Right renal cortex interstitium (tissue), 3 donors: ENCODE data around the gene IFT88. TPM values are rescaled to one million over a fixed set of nuclear protein-coding genes. Genes with fewer than 3 reads are reported as not detected.

Experiments
- DNase-seq, 3 donors: peaks; one replicate each; pipeline ENCODE4 v3.0.0-alpha.2; 2013; ENCODE audit warnings: low read depth in 3 of 3, low spot score in 2 of 3
- polyA plus RNA-seq, 3 donors: library from polyadenylated mRNA; unstranded; fragments of 120-200 nt; gene quantifications; one replicate each; pipeline ENCODE4 v1.2.1, GENCODE V29; 2013; ENCODE audit not compliant: insufficient read length in 3 of 3

Gene IFT88
- polyA plus RNA-seq, 3 donors, result 39.1 to 41.4 (median 39.5) TPM

DNA sequence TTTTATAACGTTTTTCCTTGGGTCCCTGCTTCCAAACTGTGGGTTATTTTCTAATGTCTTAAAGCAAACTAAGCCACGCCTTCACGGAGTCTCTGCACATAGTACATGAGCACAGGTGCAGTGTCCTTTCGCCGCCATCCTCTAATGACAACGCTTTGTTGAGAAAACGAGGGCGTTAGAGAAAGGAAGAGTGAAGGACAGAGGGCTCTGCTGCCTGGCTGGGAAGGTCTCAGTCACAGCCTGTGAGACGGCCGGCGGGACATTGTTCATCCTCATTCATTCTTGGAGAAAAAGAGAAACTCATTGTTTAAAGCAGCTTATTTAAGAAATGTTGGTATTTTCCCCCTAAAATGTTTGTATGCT is 146.0 kb downstream of the IFT88 start:
- no peak for DNase-seq

DNA sequence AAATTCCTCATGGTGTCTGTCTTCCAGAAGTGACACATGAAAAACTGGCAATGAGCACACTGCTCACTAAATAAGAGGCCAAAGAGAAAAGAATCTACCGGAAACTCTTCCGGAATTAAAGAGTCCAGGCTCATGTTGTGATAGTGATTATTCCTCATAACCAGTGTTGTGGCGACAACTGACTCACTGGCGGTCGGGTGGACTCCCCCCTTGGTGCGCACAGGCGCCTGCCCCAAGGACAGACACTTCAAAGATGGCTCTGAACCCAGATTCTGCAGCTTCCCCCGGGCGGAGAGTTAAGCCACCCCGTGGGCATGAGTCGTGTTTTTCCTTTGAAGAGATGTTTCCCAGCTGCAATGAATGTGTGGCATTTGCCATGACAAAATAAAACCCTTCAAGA is 146.8 kb downstream of the IFT88 start:
- no peak for DNase-seq

DNA sequence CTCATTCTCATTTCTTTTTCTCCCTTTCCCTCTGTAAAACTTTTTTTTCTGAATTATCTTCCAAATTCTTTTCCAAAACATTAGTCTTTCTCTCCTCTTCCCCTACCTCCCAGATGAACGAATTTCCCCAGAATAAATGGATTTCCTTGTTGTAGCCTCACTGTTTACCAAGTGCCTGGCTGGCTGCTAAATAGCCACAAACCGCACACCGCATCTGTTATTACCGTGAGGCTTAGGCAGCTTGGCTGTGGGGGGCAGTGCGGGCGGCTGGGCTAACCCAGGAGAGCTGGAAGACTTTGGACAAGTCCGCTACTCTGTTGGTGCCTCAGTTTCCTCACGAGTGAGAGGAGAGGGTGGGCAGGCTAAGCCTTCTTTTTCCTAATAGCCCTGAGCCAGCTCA is 147.2 kb downstream of the IFT88 start:
- no peak for DNase-seq

DNA sequence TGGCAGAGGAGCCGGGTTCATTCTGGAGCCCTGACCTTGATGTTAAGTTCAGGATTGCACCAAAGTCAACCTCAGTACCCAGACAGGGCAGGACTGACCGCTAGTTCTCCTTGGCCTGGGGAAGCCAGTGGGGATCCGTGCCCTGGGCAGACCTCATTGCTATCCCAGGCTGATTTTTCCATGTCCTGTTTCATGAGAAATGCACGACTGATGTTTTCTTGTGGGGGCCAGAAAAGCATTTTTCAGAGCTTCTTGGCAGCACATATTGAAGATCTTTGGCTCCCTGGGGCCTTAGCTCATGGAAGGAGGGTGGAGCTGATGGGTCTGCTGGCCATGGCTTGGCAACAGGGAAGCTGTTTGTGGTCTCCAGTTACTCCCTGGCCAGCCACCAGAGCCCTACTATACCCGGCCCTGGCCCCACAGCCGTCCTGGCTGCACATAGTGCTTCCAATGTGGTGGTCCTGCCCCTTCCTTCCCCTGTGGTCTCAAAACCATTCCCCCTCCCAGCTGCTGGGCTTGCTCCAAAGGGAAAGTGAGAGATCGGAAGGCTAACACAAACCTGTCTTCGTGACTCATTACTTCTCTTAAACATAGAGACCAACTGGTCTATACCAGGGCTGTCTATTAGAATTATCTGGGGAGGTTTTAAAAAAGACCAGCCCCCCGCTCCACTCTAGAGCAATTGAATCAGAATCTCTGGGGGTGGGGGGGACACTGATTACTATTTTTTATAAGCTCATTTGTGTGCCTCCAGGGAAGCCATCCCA is 147.8 kb downstream of the IFT88 start:
- no peak for DNase-seq

DNA sequence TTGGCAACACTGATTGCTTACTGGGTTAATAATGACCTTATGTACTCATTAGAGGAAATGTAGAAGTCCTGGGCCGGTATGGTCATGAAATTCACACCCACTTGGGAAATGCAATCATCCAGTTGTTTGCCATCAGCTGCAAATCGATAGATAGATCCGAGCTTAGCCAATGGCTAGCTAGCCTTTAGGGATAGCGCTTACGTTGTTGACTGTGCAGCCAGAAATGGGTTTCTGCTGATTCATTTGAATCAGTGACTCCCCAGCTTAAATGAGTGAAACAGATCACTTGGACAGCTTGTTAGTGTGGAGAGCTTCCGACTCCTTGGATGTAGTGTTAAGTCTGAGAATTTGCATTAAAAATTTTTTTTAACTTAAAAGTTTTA is 148.4 kb downstream of the IFT88 start:
- no peak for DNase-seq

DNA sequence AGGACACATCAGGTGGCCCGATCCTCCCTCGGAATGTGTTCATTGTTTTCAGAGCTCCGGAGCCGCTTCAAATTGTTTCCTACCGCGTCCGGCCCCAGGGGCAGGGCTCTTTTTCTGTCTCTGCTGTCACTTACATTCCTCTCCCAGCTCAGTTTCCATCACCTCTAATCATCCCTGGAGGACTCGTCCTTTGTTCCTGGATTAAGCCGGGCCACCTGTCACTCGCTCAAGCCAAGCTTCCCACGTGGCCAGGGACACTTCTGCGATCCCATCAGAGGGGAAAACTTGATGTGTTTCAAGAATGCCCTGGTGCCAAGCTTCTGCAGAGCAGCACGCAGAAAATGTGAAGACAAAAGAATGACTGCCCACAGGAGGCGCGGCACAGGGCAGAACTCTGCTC is 150.0 kb downstream of the IFT88 start:
- no peak for DNase-seq

DNA sequence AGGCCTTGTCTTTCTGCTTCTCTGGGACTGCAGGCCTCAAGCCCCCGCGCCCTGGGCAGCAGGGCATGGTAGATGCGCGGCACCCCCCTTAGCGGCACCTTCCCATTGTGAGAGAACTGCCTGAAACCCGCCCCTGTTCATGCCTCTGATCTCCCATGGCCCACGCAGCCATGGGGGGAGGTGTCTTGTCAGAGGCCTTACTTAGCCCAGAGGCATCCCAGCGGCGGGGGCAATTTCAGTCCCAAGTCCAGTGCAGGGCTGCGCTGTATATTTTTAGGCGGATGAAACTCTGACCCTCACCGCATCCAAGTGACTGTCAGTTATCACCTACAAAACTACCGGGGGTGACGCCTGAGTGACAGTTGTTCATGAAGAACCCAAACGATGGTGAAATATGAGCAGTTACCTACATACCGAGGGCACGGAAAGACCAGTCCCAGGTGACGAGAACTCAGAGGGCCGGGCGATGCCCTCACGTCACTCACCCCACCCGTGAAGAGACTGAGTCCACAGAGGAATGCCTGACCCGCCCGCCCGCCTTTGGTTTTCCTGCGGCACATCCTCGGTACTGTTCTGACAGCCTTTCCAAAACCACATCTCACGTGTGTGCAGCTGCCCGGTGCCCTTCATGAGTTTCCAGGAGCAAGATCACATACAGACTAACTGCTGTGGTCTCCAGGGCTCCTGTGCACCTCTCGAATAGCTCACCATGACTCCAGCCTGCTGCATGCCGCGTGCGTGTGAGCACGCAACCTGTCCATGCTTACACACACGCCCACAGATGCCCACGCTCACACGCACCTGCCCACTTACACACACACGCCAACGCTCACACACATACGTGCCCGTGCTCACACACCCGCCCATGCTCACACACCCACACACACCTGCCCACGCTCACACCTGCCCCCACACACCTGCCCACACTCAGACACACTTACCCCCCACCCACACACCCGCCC is 150.9 kb downstream of the IFT88 start:
- DNase-seq, result no peak

DNA sequence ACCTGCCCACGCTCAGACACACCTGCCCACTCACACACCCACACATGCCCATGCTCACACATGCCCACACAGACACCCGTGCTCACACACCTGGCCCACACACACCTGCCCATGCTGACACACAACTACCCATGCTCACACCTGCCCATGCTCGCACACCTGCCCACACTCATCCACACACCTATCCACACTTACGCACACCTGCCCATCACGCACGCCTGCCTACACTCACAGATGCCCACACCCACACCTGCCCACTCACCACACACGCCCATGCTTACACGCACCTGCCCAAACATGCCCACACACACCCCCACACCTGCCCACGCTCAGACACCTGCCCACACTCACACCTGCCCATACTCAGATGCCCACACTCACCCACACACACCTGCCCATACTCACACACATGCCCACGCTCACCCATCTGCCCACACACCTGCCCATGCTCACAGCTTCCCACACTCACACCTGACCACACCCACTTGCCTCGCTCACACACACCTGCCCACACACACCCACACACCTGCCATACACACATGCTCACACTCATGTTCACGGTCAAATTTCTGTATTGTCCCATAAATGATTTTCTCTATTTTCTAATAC is 152.1 kb downstream of the IFT88 start:
- DNase-seq, result no peak

DNA sequence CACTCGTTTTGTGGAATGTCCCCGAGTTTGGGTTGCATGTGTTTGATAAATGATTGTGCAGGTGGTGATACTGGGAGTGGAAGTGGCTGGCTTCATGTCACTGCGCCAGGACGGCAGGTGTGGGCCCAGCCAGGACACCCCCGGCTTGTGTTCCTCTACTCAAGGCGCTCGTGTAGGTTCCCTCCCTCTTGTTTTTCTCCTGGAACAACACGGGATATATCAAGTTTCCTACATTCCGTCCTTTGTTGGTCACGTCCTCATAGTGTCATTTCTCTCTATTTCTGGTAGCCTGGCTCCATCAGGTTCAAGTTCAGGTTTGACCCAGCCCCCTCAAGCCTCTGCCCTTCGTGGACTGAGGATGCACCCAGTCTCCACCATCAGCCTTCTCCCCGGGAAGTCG is 152.8 kb downstream of the IFT88 start:
- no peak for DNase-seq

DNA sequence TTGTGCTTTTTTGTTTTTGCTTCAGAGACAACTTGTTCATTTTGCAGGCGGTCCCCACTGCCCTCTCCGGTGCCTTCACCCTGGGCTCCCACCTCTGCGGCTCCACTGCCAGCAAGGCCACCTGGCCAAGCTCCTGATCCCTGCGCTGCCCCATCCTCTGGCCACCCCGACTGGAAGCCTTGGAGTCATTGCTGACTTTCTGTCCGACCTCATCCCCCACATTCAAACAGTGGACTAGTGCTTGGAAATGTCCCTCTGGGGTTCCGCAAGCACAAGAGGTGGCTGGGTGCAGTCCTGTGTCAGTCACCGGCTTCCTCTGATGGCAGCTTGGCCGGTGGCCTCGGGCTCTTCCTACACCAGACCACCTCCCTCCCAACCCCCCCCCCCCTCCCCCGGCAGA is 153.5 kb downstream of the IFT88 start:
- no peak for DNase-seq

DNA sequence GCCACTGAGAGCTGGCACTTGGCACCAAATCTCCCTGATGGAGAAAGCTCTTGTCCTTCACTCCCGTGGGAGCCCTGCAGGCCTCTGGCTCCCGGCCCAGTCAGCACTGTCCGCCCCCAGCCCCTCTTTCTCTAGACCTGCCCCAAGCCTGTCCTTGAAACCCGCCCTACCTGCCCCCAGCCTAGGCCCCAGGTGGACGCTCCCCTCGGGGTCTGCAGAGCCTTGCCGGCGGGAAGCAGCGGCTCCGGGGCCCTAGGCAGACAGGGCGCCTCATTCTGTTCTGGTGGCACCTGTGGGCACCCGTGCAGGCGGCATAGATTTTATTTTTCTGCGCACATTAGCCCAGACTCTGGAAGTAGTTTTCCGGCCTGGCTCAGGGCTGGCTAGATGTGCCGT is 154.1 kb downstream of the IFT88 start:
- DNase-seq, result no peak

DNA sequence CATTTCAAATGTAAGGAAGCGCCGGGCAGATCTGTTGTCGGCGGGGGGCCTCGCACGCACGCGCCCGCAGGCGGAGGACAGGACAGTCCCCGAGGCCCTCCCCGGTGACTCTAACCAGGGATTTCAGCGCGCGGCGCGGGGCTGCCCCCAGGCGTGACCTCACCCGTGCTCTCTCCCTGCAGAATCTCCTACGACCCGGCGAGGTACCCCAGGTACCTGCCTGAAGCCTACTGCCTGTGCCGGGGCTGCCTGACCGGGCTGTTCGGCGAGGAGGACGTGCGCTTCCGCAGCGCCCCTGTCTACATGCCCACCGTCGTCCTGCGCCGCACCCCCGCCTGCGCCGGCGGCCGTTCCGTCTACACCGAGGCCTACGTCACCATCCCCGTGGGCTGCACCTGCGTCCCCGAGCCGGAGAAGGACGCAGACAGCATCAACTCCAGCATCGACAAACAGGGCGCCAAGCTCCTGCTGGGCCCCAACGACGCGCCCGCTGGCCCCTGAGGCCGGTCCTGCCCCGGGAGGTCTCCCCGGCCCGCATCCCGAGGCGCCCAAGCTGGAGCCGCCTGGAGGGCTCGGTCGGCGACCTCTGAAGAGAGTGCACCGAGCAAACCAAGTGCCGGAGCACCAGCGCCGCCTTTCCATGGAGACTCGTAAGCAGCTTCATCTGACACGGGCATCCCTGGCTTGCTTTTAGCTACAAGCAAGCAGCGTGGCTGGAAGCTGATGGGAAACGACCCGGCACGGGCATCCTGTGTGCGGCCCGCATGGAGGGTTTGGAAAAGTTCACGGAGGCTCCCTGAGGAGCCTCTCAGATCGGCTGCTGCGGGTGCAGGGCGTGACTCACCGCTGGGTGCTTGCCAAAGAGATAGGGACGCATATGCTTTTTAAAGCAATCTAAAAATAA is 154.7 kb downstream of the IFT88 start:
- DNase-seq, result no peak

DNA sequence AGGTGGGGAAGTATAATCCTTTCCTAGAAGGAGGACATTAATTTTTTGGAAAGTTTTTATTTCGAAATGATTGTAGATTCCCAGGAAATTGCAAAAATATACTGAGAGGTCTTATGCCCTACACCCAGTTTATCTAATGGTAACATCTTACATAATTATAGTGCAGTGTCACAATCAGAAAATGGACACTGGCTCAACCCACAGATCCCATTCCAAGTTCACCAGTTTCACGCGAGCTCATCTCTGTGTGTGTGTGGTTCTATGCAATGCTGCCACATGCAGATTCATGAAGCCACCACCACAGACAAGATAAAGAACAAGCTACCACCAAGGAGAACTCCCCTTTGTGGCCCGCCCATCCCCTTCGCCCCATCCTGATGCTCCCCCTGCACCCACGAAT is 160.9 kb downstream of the IFT88 start:
- no peak for DNase-seq

DNA sequence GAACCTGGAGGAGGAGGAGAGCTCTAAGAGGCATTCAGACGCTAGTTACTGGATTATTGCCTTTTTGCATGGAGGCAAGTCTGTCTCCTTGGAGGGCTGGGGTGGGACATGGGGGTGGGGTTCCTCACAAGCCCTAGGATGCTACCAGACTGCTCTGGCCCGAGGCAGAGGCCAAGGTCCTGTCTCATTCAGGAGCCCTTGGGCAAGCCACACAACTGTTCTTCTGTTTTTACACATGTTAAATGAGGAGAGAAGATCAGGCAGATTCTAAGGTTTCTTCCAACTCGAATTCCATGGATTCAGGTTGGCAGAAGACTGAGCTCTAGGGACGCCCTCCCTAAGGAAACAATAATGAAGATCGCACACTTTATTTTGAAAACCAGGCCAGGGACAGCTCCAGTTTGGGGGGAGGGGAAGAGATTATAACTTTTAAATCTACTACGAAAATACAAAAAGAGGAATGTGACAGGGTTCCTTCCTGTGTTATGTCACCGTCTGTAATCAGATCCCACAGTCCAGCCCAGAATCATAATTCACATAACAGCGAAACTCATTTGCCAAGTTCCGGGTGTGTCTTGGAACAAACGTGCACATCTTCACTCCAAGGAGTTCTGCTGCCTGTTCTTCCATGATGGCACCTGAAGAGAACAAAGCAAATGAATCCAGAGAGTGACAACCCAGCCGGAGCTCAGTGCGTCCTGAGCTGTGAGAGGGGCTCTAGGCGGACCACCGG is 161.8 kb downstream of the IFT88 start:
- no peak for DNase-seq

DNA sequence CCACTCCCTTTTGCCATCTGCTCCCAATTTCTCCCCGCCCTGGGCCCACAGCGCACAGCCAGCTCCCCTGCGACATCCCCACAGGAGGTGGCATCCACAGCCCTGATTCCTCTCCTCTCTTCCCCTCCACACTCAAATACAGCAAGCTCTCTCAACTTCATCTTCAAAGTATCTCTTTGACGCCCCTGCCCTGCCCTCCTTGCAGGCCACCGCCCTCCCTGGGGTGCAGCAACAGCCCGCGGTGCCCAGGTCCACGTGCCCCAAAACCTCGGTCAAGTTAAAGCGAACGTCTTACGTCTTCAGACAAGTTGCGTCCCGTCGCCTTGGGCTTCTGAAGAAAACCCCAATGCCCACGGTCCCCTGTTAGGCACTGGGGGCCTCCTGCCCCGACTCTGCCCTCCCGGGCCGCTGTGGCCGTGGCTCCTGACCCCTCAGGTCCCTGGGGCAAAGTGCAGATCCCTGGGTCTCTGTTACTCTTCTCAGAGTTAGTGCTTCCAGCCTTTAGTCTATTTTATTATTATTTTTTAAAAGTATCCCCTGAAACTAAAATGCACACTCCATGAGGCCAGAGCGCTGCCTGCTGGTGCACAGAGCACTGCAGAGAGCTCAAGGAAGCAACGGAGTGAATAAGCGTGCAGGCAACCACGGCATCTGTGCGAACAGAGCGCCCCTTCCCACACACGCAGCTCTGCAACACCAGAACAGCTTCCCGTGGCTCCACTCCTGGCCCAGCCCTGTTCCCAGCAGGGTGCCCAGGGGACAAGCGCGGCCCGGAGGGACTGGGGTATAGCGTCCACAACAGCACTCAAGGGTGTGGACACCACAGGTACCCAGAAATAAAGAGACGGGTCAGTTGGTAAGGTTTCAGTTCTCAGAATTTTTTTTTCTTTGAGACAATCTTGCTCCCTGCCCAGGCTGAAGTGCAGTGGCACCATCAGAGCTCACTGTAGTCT is 163.0 kb downstream of the IFT88 start:
- no peak for DNase-seq

DNA sequence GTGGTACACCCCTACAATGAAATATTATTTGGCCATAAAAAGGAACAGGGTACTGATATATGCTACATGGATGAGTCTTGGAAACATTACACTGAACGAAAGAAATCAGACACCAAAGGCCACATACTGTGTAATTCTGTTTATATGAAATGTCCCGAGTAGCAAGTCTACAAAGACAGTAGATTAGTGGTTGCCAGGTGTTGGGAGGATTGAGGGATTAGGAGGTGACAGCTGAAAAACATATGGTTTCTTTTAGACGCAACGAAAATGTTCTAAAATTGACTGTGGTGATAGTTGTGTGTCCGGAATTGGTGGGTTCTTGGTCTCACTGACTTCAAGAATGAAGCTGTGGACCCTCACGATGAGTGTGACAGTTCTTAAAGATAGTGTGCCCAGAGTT is 171.7 kb downstream of the IFT88 start:
- no peak for DNase-seq

DNA sequence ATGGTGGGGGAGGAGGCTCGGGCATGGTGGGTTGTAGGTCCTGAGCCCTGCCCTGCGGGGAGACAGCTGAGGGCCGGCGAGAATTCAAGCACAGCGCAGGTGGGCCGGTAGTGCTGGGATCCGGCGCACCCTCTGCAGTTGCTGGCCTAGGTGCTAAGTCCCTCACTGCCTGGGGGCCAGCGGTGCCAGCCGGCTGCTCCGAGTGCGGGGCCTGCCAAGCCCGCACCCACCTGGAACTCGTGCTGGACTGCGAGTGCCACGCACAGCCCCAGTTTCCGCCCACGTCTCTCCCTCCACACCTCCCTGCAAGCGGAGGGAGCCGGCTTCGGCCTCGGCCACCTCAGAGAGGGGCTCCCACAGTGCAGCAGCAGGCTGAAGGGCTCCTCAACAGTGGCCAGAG is 173.1 kb downstream of the IFT88 start:
- DNase-seq, result no peak
